Loucy (cell line): ENCODE data around the gene PHACTR1.

ENCODE experiments used
- H2AFZ ChIP-seq: fragments of 200-600 bp; sonication (generic); 2 replicates; pipeline ENCODE4 v1.6.0; 2016; ENCODE audit warnings: antibody characterized with exemption, mild to moderate bottlenecking, low read length, moderate library complexity
- H3F3A ChIP-seq: fragments of 200-600 bp; 2 replicates; pipeline ENCODE4 v1.6.0; 2016; ENCODE audit warnings: antibody characterized with exemption, low read depth, mild to moderate bottlenecking
- H3K27me3 ChIP-seq: fragments of 200-600 bp; sonication (generic); 2 replicates; pipeline ENCODE4 v1.6.1; 2014; ENCODE audit warnings: low read length, mild to moderate bottlenecking; ENCODE audit not compliant: insufficient read depth, poor library complexity, severe bottlenecking
- H3K36me3 ChIP-seq: fragments of 200-600 bp; sonication (generic); 2 replicates; pipeline ENCODE4 v1.6.1; 2016; ENCODE audit warnings: low read length; ENCODE audit not compliant: insufficient read depth
- H3K4me1 ChIP-seq: fragments of 200-600 bp; sonication (generic); 2 replicates; pipeline ENCODE4 v1.5.1; 2014; ENCODE audit warnings: low read length, mild to moderate bottlenecking; ENCODE audit not compliant: insufficient read depth, poor library complexity, severe bottlenecking
- H3K4me2 ChIP-seq: fragments of 200-600 bp; sonication (generic); 2 replicates; pipeline ENCODE4 v1.6.0; 2014; ENCODE audit warnings: antibody characterized with exemption, low read length, low read depth, mild to moderate bottlenecking; ENCODE audit not compliant: poor library complexity, severe bottlenecking
- H3K4me3 ChIP-seq: fragments of 200-600 bp; sonication (generic); 2 replicates; pipeline ENCODE4 v1.5.1; 2014; ENCODE audit warnings: low read length, mild to moderate bottlenecking, mixed read lengths; ENCODE audit not compliant: poor library complexity, severe bottlenecking
- H3K79me2 ChIP-seq: fragments of 200-600 bp; sonication (generic); 2 replicates; pipeline ENCODE4 v1.6.1; 2014; ENCODE audit warnings: low read length; ENCODE audit not compliant: insufficient read depth
- H3K9ac ChIP-seq: fragments of 200-600 bp; sonication (generic); 2 replicates; pipeline ENCODE4 v1.6.0; 2014; ENCODE audit warnings: mild to moderate bottlenecking, low read depth, low read length, moderate library complexity; ENCODE audit not compliant: poor library complexity, severe bottlenecking
- H3K9me2 ChIP-seq: fragments of 200-600 bp; sonication (generic); replicated peaks from 2 replicates; pipeline ENCODE4 v1.6.1; 2016; ENCODE audit warnings: low read depth, low read length, mixed read lengths
- H3K9me3 ChIP-seq: fragments of 200-600 bp; sonication (generic); 2 replicates; pipeline ENCODE4 v1.6.1; 2014; ENCODE audit warnings: mild to moderate bottlenecking, antibody characterized with exemption, low read length, low read depth; ENCODE audit not compliant: insufficient read depth
- H4K20me1 ChIP-seq: fragments of 200-600 bp; sonication (generic); 2 replicates; pipeline ENCODE4 v1.6.0; 2014; ENCODE audit warnings: antibody characterized with exemption, low read length, mild to moderate bottlenecking; ENCODE audit not compliant: insufficient read depth, poor library complexity, severe bottlenecking
- CTCF ChIP-seq: fragments of 200-600 bp; sonication (generic); conservative IDR thresholded peaks from 2 replicates; pipeline ENCODE4 v1.5.1; 2014; ENCODE audit warnings: mild to moderate bottlenecking, antibody characterized with exemption, low read length
- EZH2phosphoT487 ChIP-seq: fragments of 200-600 bp; IDR thresholded peaks from 2 replicates; pipeline ENCODE4 v1.6.1; 2018; ENCODE audit warnings: antibody characterized with exemption, mild to moderate bottlenecking, moderate library complexity, borderline replicate concordance

Gene PHACTR1

DNA sequence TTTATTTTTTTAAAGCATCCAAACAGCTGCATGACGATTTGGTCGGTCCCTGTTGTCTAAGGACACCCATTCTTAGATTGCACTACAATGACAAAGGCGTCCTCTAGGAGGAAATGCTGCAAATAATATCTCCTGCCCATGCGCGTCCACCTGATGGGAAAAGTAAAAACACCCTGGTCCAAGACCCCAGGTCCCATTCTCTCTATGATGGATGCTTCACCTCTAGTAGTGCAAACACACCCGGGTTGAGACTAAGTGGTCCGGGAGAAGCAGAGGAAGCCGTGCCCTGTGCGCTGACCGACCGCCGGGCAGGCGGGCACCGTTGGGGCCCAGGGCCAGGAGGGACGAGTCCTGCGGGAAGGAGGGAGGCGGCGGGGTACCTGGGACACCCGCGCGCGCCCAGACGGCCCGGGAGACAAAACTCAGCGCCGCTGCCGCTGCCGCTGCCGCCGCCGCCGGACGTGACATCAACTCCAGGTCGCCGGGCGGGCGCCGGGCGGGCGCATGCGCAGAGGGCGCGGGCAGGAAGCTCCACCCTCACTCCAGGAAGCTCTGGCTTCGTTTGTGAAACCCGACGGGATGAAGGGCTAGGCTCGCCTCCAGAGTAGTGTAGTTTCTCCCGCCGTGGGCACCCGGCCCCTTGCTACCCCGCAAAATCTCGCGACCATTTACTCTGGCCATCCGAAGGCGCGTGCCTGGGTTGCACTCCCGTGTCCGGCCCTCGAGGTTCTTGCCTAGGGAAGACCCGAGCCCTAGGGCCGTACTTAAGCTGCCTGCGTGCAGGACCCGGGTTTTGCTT lies 611.7 kb downstream of the PHACTR1 start, which contains the start of gene TBC1D7:
TSS of gene TBC1D7 (minus strand) at position 462 of the 799 bp plus-strand sequence. CDS start 1,639 bp downstream, outside the sequence.
- H3K79me2 ChIP-seq, result peaks cover 24% of the 10 kb centered on the region

DNA sequence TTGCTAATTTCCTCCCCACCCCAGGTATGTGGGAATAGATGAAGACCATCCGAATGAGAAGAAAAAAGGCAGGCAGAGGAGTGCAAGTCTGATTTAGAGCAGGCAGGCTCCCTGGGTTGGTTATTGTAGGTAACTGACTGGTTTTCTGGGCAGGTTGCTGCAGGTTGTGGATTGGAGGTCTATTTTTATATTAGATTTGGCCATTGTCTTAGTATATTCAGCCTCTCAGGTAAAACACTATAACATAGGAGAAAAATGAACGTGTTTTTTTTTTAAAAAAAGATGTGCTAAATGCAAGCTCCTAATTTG lies 612.3 kb downstream of the PHACTR1 start:
- peak overlapping the region; percentile 94 for H3K4me3 ChIP-seq
- TF ChIP-seq CTCF (no peak), EZH2phosphoT487 (no peak)
- no peaks in the 10 kb centered on the region for H4K20me1 ChIP-seq
- no peaks in the 10 kb centered on the region for H3K27me3 ChIP-seq
- peaks cover 2% of the 10 kb centered on the region; the same call in 1 of the 2 replicates for H3F3A ChIP-seq
- H2AFZ ChIP-seq, result peak overlapping the region; percentile 81
- no peaks in the 10 kb centered on the region for H3K9me3 ChIP-seq
- peaks cover 29% of the 10 kb centered on the region for H3K4me1 ChIP-seq
- no peaks in the 10 kb centered on the region; the same call in 1 of the 2 replicates for H3K36me3 ChIP-seq
- H3K4me2 ChIP-seq, result peak overlapping the region; percentile 79
- H3K79me2 ChIP-seq, result peaks cover 24% of the 10 kb centered on the region
- peak overlapping the region; percentile 92 for H3K9ac ChIP-seq
- no peaks in the 10 kb centered on the region for H3K9me2 ChIP-seq

More for the DNA sequence above, 611.7 kb downstream of the PHACTR1 start, which contains the start of gene TBC1D7:
- Histone ChIP-seq H3K36me3 (no peaks in the 10 kb centered on the region; the same call in 1 of the 2 replicates), H3K4me2 (peak within 1 kb of the TSS; percentile 93), H3K9me3 (no peaks in the 10 kb centered on the region), H3K9me2 (no peaks in the 10 kb centered on the region), H3K27me3 (no peaks in the 10 kb centered on the region), H2AFZ (peak within 1 kb of the TSS; percentile 83), H3K9ac (peak within 1 kb of the TSS; percentile 92), H3K4me1 (peaks cover 29% of the 10 kb centered on the region), H3K4me3 (peak within 1 kb of the TSS; percentile 94), H3F3A (peaks cover 2% of the 10 kb centered on the region; the same call in 1 of the 2 replicates), H4K20me1 (no peaks in the 10 kb centered on the region)
- TF ChIP-seq EZH2phosphoT487 (no peak), CTCF (no peak)

DNA sequence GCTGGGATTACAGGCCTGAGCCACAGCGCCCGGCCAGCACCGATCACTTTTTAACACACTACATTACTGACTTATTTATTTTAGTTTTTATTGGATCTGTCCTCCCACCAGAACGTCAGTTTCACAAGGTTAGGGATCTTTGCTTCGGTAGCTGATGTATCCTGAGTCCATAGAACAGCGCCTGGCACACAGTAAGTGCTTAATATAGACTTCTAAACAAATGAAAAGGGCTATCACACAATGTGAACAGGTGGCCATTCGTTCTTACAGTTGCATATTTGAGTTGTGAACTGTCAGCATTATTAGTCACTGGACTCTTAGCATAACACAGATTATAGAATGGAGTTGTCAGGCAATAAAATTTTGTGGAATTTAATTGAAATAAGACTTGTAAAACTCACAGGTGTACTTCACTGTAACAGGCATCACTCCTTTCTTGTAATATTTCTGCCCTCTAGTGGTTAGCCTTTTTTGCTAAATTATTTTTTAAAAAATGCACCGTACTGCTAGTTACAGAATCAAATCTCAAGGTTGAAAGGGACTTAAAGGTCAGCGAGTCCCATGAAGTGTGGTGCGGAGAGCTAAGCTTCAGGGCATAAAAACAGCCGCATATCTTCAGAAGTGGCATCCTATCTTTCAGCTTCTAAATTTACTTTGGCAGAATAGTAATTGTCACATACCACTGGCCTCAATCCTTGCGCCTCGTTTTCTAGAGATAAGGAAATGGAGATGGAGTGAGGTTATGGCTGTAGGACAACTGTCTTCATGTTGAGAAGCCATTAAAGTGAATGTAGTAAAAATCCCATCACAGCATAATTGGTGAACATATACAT lies 615.2 kb downstream of the PHACTR1 start:
- TF ChIP-seq EZH2phosphoT487 (no peak), CTCF (peak; percentile 79)
- no peaks in the 10 kb centered on the region for H3K9me3 ChIP-seq
- H3K4me3 ChIP-seq, result no peak overlapping the region
- peaks cover 2% of the 10 kb centered on the region; the same call in 1 of the 2 replicates for H3F3A ChIP-seq
- H3K4me2 ChIP-seq, result no peak overlapping the region
- H3K27me3 ChIP-seq, result no peaks in the 10 kb centered on the region
- peaks cover 12% of the 10 kb centered on the region for H3K79me2 ChIP-seq
- H3K4me1 ChIP-seq, result peaks cover 25% of the 10 kb centered on the region
- peak overlapping the region; percentile 50; the same call in 1 of the 2 replicates for H2AFZ ChIP-seq
- no peaks in the 10 kb centered on the region for H3K9me2 ChIP-seq
- H3K36me3 ChIP-seq, result no peaks in the 10 kb centered on the region
- H4K20me1 ChIP-seq, result no peaks in the 10 kb centered on the region
- H3K9ac ChIP-seq, result no peak overlapping the region
